Kidney (tissue), 14 donors: ENCODE data around the gene MRNIP. TPM values are rescaled to one million over a fixed set of nuclear protein-coding genes. Genes with fewer than 3 reads are reported as not detected.

Experiments used
- DNase-seq, 5 donors: peaks; one replicate each; pipeline ENCODE4 v3.0.0-alpha.2; 2013 to 2020
- FAIRE-seq: peaks from 2 replicates; lab custom pipeline; 2012; peaks lifted over from hg19 to GRCh38; lab: Jason Lieb, UNC
- H3K27ac ChIP-seq, 2 donors: one replicate each; pipeline ENCODE4 v1.7.0; 2013; ENCODE audit warnings: low read depth in 2 of 2, low read length in 2 of 2, inconsistent platforms in 1 of 2
- H3K27me3 ChIP-seq: one replicate; pipeline ENCODE4 v1.7.1; 2013; ENCODE audit warnings: low read length, inconsistent platforms; ENCODE audit not compliant: control insufficient read depth, insufficient read depth
- H3K36me3 ChIP-seq, 3 donors: one replicate each; pipeline versions ENCODE4 v1.7.0 to v1.7.1; 2013; ENCODE audit warnings: low read length in 3 of 3, control low read depth in 1 of 3, inconsistent platforms in 1 of 3; ENCODE audit not compliant: insufficient read depth in 3 of 3, control insufficient read depth in 2 of 3
- H3K4me1 ChIP-seq, 3 donors: one replicate each; pipeline versions ENCODE4 v1.7.0 to v1.7.1; 2013; ENCODE audit warnings: low read length in 3 of 3, inconsistent platforms in 1 of 3, low read depth in 1 of 3; ENCODE audit not compliant: control insufficient read depth in 2 of 3, insufficient read depth in 2 of 3
- H3K4me3 ChIP-seq, 3 donors: one replicate each; pipeline versions ENCODE4 v1.7.0 to v1.8.1; 2013; ENCODE audit warnings: low read length in 3 of 3, control low read depth in 1 of 3, inconsistent platforms in 1 of 3
- H3K9ac ChIP-seq, 3 donors: one replicate each; pipeline versions ENCODE4 v1.7.0 to v1.7.1; 2013; ENCODE audit warnings: low read length in 3 of 3, control low read depth in 1 of 3, inconsistent platforms in 1 of 3
- H3K9me3 ChIP-seq, 3 donors: one replicate each; pipeline versions ENCODE4 v1.7.0 to v1.7.1; 2013; ENCODE audit warnings: low read length in 3 of 3, control low read depth in 1 of 3, inconsistent platforms in 1 of 3; ENCODE audit not compliant: control insufficient read depth in 2 of 3, insufficient read depth in 1 of 3
- CTCF ChIP-seq: IDR thresholded peaks from 3 replicates; pipeline ENCODE4 v1.5.1; 2012; ENCODE audit warnings: mild to moderate bottlenecking, moderate library complexity, borderline replicate concordance; ENCODE audit not compliant: insufficient read depth; ENCODE audit errors: extremely low read depth
- intact Hi-C: fragments of 100-400 bp; cut with DNase I; formaldehyde crosslinking; loops from one replicate; pipeline ENCODE4 v1.11.1; 2022
- polyA plus RNA-seq: library from polyadenylated mRNA; stranded (reverse); fragments of 350-450 nt; fragmentation: Illumina TruSeq; extraction: RNeasy Lipid Tissue Mini Kit (QIAGEN cat#74804); gene quantifications from one replicate; pipeline ENCODE4 v1.2.3, GENCODE V29; 2014; ENCODE audit warnings: low read depth, low replicate concordance; ENCODE audit not compliant: insufficient read depth
- total RNA-seq: library from RNA; stranded (reverse); fragmentation: NEBNext Ultra II Directional; extraction: Animal tissue kit (Norgen Biotek cat#: 25700); gene quantifications from one replicate; pipeline ENCODE4 v1.2.1, GENCODE V29; 2021
- donor health status: control.
- donor health status: control.
- donor health status: control.
- donor health status: control.
- donor health status: control.
- donor health status: DM: yes; HTN: yes; CAD: no.
- donor health status: Normal renal cell carcinoma (clear cell type).

Gene MRNIP
- total and polyA plus RNA-seq, 2 donors from 2014 or later: 25.3 to 36.6 TPM

- H3K4me3 ChIP-seq: no peak overlapping the region
- H3K27ac ChIP-seq: no peak overlapping the region
- H3K9me3 ChIP-seq: peaks cover 0 to 5% (median 0%) of the 10 kb centered on the region in 3 donors
- H3K36me3 ChIP-seq: peaks cover 4 to 20% (median 17%) of the 10 kb centered on the region in 3 donors
- DNase-seq: no peak
- no peak for FAIRE-seq
- no peaks in the 10 kb centered on the region for H3K4me1 ChIP-seq
- H3K27me3 ChIP-seq: no peaks in the 10 kb centered on the region
- TF ChIP-seq CTCF: no peak
- intact Hi-C loops: no loop called here
- H3K9ac ChIP-seq: no peak overlapping the region
Observed at GRCh38 chr5:179878222-179879002, 19.8 kb upstream of the MRNIP start.

- Histone ChIP-seq H3K36me3 (peaks cover 2 to 31% (median 25%) of the 10 kb centered on the region in 3 donors), H3K9ac (no peak overlapping the region), H3K27ac (no peak overlapping the region), H3K4me1 (no peaks in the 10 kb centered on the region), H3K9me3 (no peaks in the 10 kb centered on the region), H3K27me3 (no peaks in the 10 kb centered on the region), H3K4me3 (no peak overlapping the region)
- intact Hi-C loops: no loop called here
- no peak for DNase-seq
- no peak for TF ChIP-seq CTCF
- no peak for FAIRE-seq
Observed at GRCh38 chr5:179876610-179876952, 18.0 kb upstream of the MRNIP start.

GRCh38 chr5:179875741-179876609, 17.4 kb upstream of the MRNIP start:
- FAIRE-seq: no peak
- intact Hi-C loops: no loop called here
- H3K9ac ChIP-seq: no peak overlapping the region
- H3K36me3 ChIP-seq: peaks cover 2 to 31% (median 25%) of the 10 kb centered on the region in 3 donors
- H3K4me1 ChIP-seq: no peaks in the 10 kb centered on the region
- H3K27ac ChIP-seq: no peak overlapping the region
- H3K27me3 ChIP-seq: no peaks in the 10 kb centered on the region
- no peak overlapping the region for H3K4me3 ChIP-seq
- TF ChIP-seq CTCF: no peak
- no peaks in the 10 kb centered on the region for H3K9me3 ChIP-seq
- no peak for DNase-seq
